CD8-positive, alpha-beta memory T cell (primary cell): Measurements from ENCODE around the gene MIOX. TPM values are rescaled to one million over a fixed set of nuclear protein-coding genes. Genes with fewer than 3 reads are reported as not detected.

Experiments
- CTCF ChIA-PET: fragments of 350-600 bp; sonication (Branson Sonifier 250); formaldehyde crosslinking; loops from one replicate; lab custom pipeline; 2021; ENCODE audit warnings: antibody characterized with exemption; lab: Charles Lee
- POLR2A ChIA-PET: fragments of 350-600 bp; sonication (Branson Sonifier 250); formaldehyde crosslinking; loops from one replicate; lab custom pipeline; 2021; ENCODE audit warnings: antibody characterized with exemption; lab: Charles Lee
- DNase-seq, 5 donors: peaks; one replicate each; pipeline versions ENCODE4 v3.0.0 to v3.0.0-alpha.2; 2020 to 2022; ENCODE audit warnings: mixed read lengths in 1 of 5
- H3K27ac ChIP-seq: one replicate; pipeline ENCODE4 v1.7.0; 2013; ENCODE audit warnings: low read depth, mild to moderate bottlenecking, low read length, moderate library complexity
- H3K27me3 ChIP-seq: 2 replicates; pipeline ENCODE4 v1.7.0; 2013; ENCODE audit warnings: low read length, mild to moderate bottlenecking; ENCODE audit not compliant: insufficient read depth, poor library complexity, severe bottlenecking
- H3K36me3 ChIP-seq: 2 replicates; pipeline ENCODE4 v1.7.0; 2013; ENCODE audit warnings: mild to moderate bottlenecking, low read length, moderate library complexity; ENCODE audit not compliant: insufficient read depth
- H3K4me1 ChIP-seq: 2 replicates; pipeline ENCODE4 v1.7.0; 2013; ENCODE audit warnings: mild to moderate bottlenecking, low read length, moderate library complexity; ENCODE audit not compliant: insufficient read depth
- H3K4me3 ChIP-seq: 2 replicates; pipeline ENCODE4 v1.7.0; 2013; ENCODE audit warnings: mild to moderate bottlenecking, low read length
- H3K9me3 ChIP-seq: 2 replicates; pipeline ENCODE4 v1.7.0; 2013; ENCODE audit warnings: mild to moderate bottlenecking, low read length
- H3K27ac Mint-ChIP-seq, 8 donors: one replicate each; pipeline ENCODE4 v1.8.0; 2020 to 2021; ENCODE audit warnings: mixed read lengths in 8 of 8, mild to moderate bottlenecking in 6 of 8, inconsistent platforms in 3 of 8, moderate library complexity in 3 of 8
- H3K27me3 Mint-ChIP-seq, 2 donors: one replicate each; pipeline ENCODE4 v1.8.0; 2020 to 2021; ENCODE audit warnings: mixed read lengths in 2 of 2, mild to moderate bottlenecking in 1 of 2, moderate library complexity in 1 of 2
- H3K36me3 Mint-ChIP-seq, 3 donors: one replicate each; pipeline ENCODE4 v1.8.0; 2020 to 2021; ENCODE audit warnings: mixed read lengths in 3 of 3, inconsistent platforms in 1 of 3, mild to moderate bottlenecking in 1 of 3
- H3K4me1 Mint-ChIP-seq, 3 donors: one replicate each; pipeline ENCODE4 v1.8.0; 2020 to 2021; ENCODE audit warnings: mixed read lengths in 3 of 3, inconsistent platforms in 1 of 3, mild to moderate bottlenecking in 1 of 3
- H3K4me3 Mint-ChIP-seq, 7 donors: one replicate each; pipeline ENCODE4 v1.8.0; 2020 to 2021; ENCODE audit warnings: mixed read lengths in 7 of 7, mild to moderate bottlenecking in 6 of 7, moderate library complexity in 4 of 7, inconsistent platforms in 2 of 7
- H3K9me3 Mint-ChIP-seq, 5 donors: one replicate each; pipeline ENCODE4 v1.8.0; 2020 to 2022; ENCODE audit warnings: mixed read lengths in 5 of 5, mild to moderate bottlenecking in 3 of 5, moderate library complexity in 2 of 5, inconsistent platforms in 1 of 5
- polyA plus RNA-seq: library from polyadenylated mRNA; unstranded; fragments of 300-500 nt; fragmentation: Illumina TruSeq; gene quantifications from one replicate; pipeline ENCODE4 v1.2.3, GENCODE V29; 2021
- total RNA-seq, 2 experiments: library from RNA; stranded (reverse); gene quantifications; one replicate each; pipeline ENCODE4 v1.2.3, GENCODE V29; 2021

MIOX gene
- total and polyA plus RNA-seq, 3 experiments from 2014 or later: 0.31 TPM; not detected in 2

GRCh38 chr22:50502628-50503474, 16.2 kb downstream of the MIOX start:
- H3K27me3 ChIP-seq: no peaks in the 10 kb centered on the region
- Mint-ChIP-seq H3K27me3 (no peaks in the 10 kb centered on the region), H3K36me3 (peaks cover 0 to 23% (median 0%) of the 10 kb centered on the region in 3 donors), H3K4me3 (no peak overlapping the region), H3K9me3 (no peaks in the 10 kb centered on the region), H3K4me1 (peaks cover 0 to 16% (median 7%) of the 10 kb centered on the region in 3 donors), H3K27ac (peak overlapping the region in 1 of 8 donors; percentile 75)
- H3K27ac ChIP-seq: no peak overlapping the region
- ChIA-PET POLR2A (no interaction called here), CTCF (interaction anchor here (0.9 to 1.6 kb wide), 5 partner anchors 23 to 251 kb away, joined by 3 to 5 read pairs (median 3); partner anchors contain the start of genes HDAC10 and SCO2)
- H3K9me3 ChIP-seq: no peaks in the 10 kb centered on the region
- no peak overlapping the region for H3K4me3 ChIP-seq
- DNase-seq: no peak
- peaks cover 20% of the 10 kb centered on the region for H3K4me1 ChIP-seq
- peaks cover 11% of the 10 kb centered on the region for H3K36me3 ChIP-seq

DNA sequence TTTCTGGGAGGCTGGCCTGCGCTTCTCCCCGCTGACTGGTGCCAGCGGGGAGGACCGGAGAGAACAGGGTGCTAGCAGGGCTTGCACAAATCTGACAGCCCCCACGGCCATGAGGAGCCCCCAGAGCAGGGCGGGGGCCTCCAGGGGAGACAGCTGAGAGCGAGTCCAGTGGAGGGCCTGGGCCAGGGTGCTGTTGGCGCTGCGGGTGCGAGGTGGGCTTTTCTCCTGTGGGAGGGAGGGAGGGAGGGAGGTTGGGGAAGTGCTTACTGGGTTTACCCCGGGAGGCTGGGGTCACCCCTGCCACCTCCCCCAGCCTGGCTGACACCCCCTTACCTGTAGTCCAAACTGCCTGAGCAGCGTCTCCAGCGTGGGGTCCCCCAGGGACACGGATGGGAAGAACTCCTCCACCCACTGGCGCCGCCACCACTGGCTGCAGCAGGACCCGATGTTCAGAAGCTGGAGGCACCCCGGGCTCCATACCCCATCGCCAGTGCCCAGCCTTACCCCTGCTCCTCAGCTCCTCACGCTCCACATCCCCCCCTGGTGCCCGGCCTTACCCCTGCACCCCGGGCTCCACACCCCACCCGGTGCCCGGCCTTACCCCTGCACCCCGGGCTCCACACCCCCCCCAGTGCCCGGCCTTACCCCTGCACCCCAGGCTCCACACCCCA, 17.0 kb downstream of the MIOX start:
- H3K4me3 Mint-ChIP-seq: no peak overlapping the region
- no peak overlapping the region for H3K27ac Mint-ChIP-seq
- H3K27ac ChIP-seq: no peak overlapping the region
- peaks cover 14% of the 10 kb centered on the region for H3K4me1 ChIP-seq
- H3K4me1 Mint-ChIP-seq: peaks cover 1 to 17% (median 8%) of the 10 kb centered on the region in 3 donors
- H3K36me3 Mint-ChIP-seq: peaks cover 0 to 27% (median 0%) of the 10 kb centered on the region in 3 donors
- ChIA-PET CTCF (interaction anchor here (0.9 to 1.1 kb wide), 2 partner anchors 22 to 117 kb away, joined by 4 to 5 read pairs; partner anchors contain the start of gene SCO2), POLR2A (no interaction called here)
- H3K36me3 ChIP-seq: peaks cover 11% of the 10 kb centered on the region
- DNase-seq: no peak
- H3K9me3 Mint-ChIP-seq: no peaks in the 10 kb centered on the region
- H3K27me3 Mint-ChIP-seq: no peaks in the 10 kb centered on the region
- H3K4me3 ChIP-seq: no peak overlapping the region
- no peaks in the 10 kb centered on the region for H3K9me3 ChIP-seq
- no peaks in the 10 kb centered on the region for H3K27me3 ChIP-seq

GRCh38 chr22:50504369-50505211, 17.9 kb downstream of the MIOX start:
- Histone ChIP-seq H3K36me3 (peaks cover 11% of the 10 kb centered on the region), H3K4me3 (no peak overlapping the region), H3K27ac (no peak overlapping the region), H3K27me3 (no peaks in the 10 kb centered on the region), H3K4me1 (peaks cover 23% of the 10 kb centered on the region), H3K9me3 (no peaks in the 10 kb centered on the region)
- Mint-ChIP-seq H3K27me3 (no peaks in the 10 kb centered on the region), H3K27ac (no peak overlapping the region), H3K4me1 (peaks cover 11 to 27% (median 18%) of the 10 kb centered on the region in 3 donors), H3K4me3 (no peak overlapping the region), H3K36me3 (peaks cover 0 to 30% (median 0%) of the 10 kb centered on the region in 3 donors), H3K9me3 (no peaks in the 10 kb centered on the region)
- ChIA-PET POLR2A (interaction anchor here (0.5 to 1.0 kb wide), 2 partner anchors 35 to 116 kb away, joined by 3 to 7 read pairs; no protein-coding TSS in a partner anchor), CTCF (interaction anchor here (1.7 to 8.7 kb wide), 2 partner anchors 20 to 34 kb away, joined by 4 to 91 read pairs; partner anchors contain the start of gene SCO2)
- no peak for DNase-seq

DNA sequence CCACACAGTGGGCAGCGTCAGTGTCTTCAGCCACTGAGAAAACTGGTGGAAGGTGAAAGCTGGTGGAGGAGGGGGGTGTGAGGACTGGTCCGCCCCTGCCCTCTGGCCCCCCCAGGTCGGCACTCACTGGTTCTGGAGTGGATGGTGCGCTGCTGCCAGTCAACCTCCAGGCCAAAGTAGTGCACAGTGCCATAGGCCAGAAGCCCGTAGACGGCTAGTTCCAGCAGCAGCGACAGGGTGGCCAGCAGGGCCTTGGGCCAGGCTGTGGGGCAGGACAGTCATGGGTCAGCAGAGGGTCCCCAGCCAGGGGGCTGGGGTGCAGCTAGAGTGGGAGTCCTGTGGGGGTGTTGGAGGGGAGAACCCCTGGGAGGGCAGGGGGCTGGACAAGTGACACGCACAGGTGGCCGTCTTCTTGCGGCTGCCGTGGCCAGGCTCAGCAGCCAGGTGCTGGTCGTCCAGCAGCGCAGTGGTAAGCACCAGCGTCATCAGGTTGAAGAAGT, 18.7 kb downstream of the MIOX start:
- no peak overlapping the region for H3K27ac ChIP-seq
- Mint-ChIP-seq H3K27me3 (no peaks in the 10 kb centered on the region), H3K27ac (no peak overlapping the region), H3K4me1 (peaks cover 12 to 28% (median 19%) of the 10 kb centered on the region in 3 donors), H3K4me3 (peak overlapping the region in 4 of 7 donors; percentile 11 to 78 (median 43)), H3K9me3 (no peaks in the 10 kb centered on the region), H3K36me3 (peaks cover 0 to 31% (median 0%) of the 10 kb centered on the region in 3 donors)
- no peak for DNase-seq
- H3K36me3 ChIP-seq: peaks cover 11% of the 10 kb centered on the region
- H3K9me3 ChIP-seq: no peaks in the 10 kb centered on the region
- ChIA-PET POLR2A (interaction anchor here (1.0 kb wide), 1 partner anchor 116 kb away, joined by 3 read pairs; no protein-coding TSS in a partner anchor), CTCF (interaction anchor here (1.7 to 8.7 kb wide), 2 partner anchors 20 to 34 kb away, joined by 4 to 91 read pairs; partner anchors contain the start of gene SCO2)
- H3K4me3 ChIP-seq: no peak overlapping the region
- no peaks in the 10 kb centered on the region for H3K27me3 ChIP-seq
- peaks cover 23% of the 10 kb centered on the region for H3K4me1 ChIP-seq

GRCh38 chr22:50505776-50506610, 19.3 kb downstream of the MIOX start:
- H3K9me3 ChIP-seq: no peaks in the 10 kb centered on the region
- no peaks in the 10 kb centered on the region for H3K27me3 ChIP-seq
- H3K36me3 Mint-ChIP-seq: peaks cover 0 to 31% (median 0%) of the 10 kb centered on the region in 3 donors
- peak overlapping the region; percentile 56 to 94 (median 92) for H3K4me3 Mint-ChIP-seq
- H3K9me3 Mint-ChIP-seq: no peaks in the 10 kb centered on the region
- no peak overlapping the region for H3K27ac ChIP-seq
- peaks cover 12 to 28% (median 19%) of the 10 kb centered on the region in 3 donors for H3K4me1 Mint-ChIP-seq
- ChIA-PET POLR2A (interaction anchor here (1.0 to 1.7 kb wide), 2 partner anchors 8 to 115 kb away, joined by 3 to 5 read pairs; no protein-coding TSS in a partner anchor), CTCF (interaction anchor here (0.9 to 8.7 kb wide), 3 partner anchors 19 to 115 kb away, joined by 4 to 91 read pairs (median 4); partner anchors contain the start of gene SCO2)
- no peak overlapping the region for H3K4me3 ChIP-seq
- no peaks in the 10 kb centered on the region for H3K27me3 Mint-ChIP-seq
- H3K27ac Mint-ChIP-seq: no peak overlapping the region
- DNase-seq: no peak
- H3K4me1 ChIP-seq: peaks cover 23% of the 10 kb centered on the region
- peaks cover 11% of the 10 kb centered on the region for H3K36me3 ChIP-seq

GRCh38 chr22:50506611-50507420, 20.2 kb downstream of the MIOX start:
- no peak for DNase-seq
- no peaks in the 10 kb centered on the region for H3K9me3 Mint-ChIP-seq

More at GRCh38 chr22:50506611-50507420, 20.2 kb downstream of the MIOX start:
- Histone ChIP-seq H3K27ac (peak overlapping the region; percentile 83), H3K27me3 (no peaks in the 10 kb centered on the region), H3K4me1 (peaks cover 23% of the 10 kb centered on the region), H3K4me3 (peak overlapping the region; percentile 80), H3K9me3 (no peaks in the 10 kb centered on the region), H3K36me3 (peaks cover 11% of the 10 kb centered on the region)
- Mint-ChIP-seq H3K36me3 (peaks cover 0 to 31% (median 0%) of the 10 kb centered on the region in 3 donors), H3K4me3 (peak overlapping the region; percentile 89 to 99 (median 92)), H3K4me1 (peaks cover 12 to 28% (median 19%) of the 10 kb centered on the region in 3 donors), H3K27ac (peak overlapping the region; percentile 83 to 99 (median 92)), H3K27me3 (no peaks in the 10 kb centered on the region)
- ChIA-PET CTCF (interaction anchor here (0.9 to 8.7 kb wide), 3 partner anchors 18 to 114 kb away, joined by 4 to 91 read pairs (median 20); partner anchors contain the start of gene SCO2), POLR2A (interaction anchor here (1.7 to 3.3 kb wide), 4 partner anchors 9 to 263 kb away, joined by 5 to 93 read pairs (median 8); partner anchors contain the start of genes SCO2 and SYCE3)
